Chondrocyte (in vitro differentiated cells): Measurements from ENCODE around the gene HECW1. TPM values are rescaled to one million over a fixed set of nuclear protein-coding genes. Genes with fewer than 3 reads are reported as not detected.
A peak's percentile ranks its signal among the peaks of the same experiment; 100 is the strongest.

Experiments used
- DNase-seq: peaks from one replicate; pipeline ENCODE4 v3.0.0; 2021; ENCODE audit warnings: mixed read lengths, low spot score
- H3K27ac Mint-ChIP-seq: one replicate; pipeline ENCODE4 v1.8.0; 2021; ENCODE audit warnings: mild to moderate bottlenecking, moderate library complexity, mixed read lengths; ENCODE audit not compliant: unreplicated experiment
- H3K27me3 Mint-ChIP-seq: 2 replicates; pipeline ENCODE4 v1.8.0; 2021; ENCODE audit warnings: low read depth, mixed read lengths
- H3K36me3 Mint-ChIP-seq: 2 replicates; pipeline ENCODE4 v1.8.0; 2021; ENCODE audit warnings: low read depth, mixed read lengths
- H3K4me1 Mint-ChIP-seq: 2 replicates; pipeline ENCODE4 v1.8.0; 2021; ENCODE audit warnings: low read depth, mild to moderate bottlenecking, mixed read lengths
- H3K4me3 Mint-ChIP-seq: one replicate; pipeline ENCODE4 v1.8.0; 2021; ENCODE audit warnings: mild to moderate bottlenecking, moderate library complexity, mixed read lengths; ENCODE audit not compliant: unreplicated experiment
- H3K9me3 Mint-ChIP-seq: 2 replicates; pipeline ENCODE4 v1.8.0; 2021; ENCODE audit warnings: low read depth, mixed read lengths
- CTCF ChIP-seq: fragments of 200-600 bp; sonication (generic); IDR thresholded peaks from 2 replicates; pipeline ENCODE4 v1.5.0; 2021; ENCODE audit warnings: antibody characterized with exemption, mild to moderate bottlenecking, moderate library complexity
- total RNA-seq: library from RNA; stranded (reverse); gene quantifications from 3 replicates; pipeline ENCODE4 v1.2.1, GENCODE V29; 2021

Gene HECW1
- total RNA-seq, 1 donor from 2014 or later, result 1.9 TPM

GRCh38 chr7:43077285-43077684, 35.2 kb upstream of the HECW1 start:
- Mint-ChIP-seq H3K4me1 (peaks cover 6% of the 10 kb centered on the region), H3K36me3 (no peaks in the 10 kb centered on the region), H3K27me3 (peaks cover 15% of the 10 kb centered on the region), H3K9me3 (no peaks in the 10 kb centered on the region), H3K27ac (no peak overlapping the region), H3K4me3 (no peak overlapping the region)
- DNase-seq, result no peak
- TF ChIP-seq CTCF, result no peak

GRCh38 chr7:43077732-43078391, 34.6 kb upstream of the HECW1 start:
- Mint-ChIP-seq H3K27ac (no peak overlapping the region), H3K4me1 (peaks cover 6% of the 10 kb centered on the region), H3K27me3 (peaks cover 18% of the 10 kb centered on the region), H3K36me3 (no peaks in the 10 kb centered on the region), H3K9me3 (no peaks in the 10 kb centered on the region), H3K4me3 (no peak overlapping the region)
- no peak for TF ChIP-seq CTCF
- no peak for DNase-seq

DNA sequence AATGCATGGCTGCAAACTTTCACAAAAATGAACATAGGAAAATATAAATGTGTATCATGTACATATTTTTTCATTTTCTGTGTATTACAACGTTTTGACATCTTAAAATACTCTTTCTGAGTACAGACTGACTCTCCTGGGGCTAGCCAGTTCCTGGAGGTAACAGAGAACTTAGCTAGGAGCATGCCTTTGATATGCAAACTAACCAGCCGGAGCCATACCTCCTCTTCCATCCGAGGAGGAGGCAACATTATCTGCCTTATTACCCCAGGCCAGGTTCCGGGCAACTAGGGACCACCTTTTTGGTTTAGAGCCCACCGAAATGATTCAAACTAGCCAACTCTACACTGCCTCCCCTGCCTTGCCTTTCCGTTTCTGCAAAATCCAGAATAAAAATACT, 33.7 kb upstream of the HECW1 start:
- Mint-ChIP-seq H3K9me3 (no peaks in the 10 kb centered on the region), H3K4me3 (no peak overlapping the region), H3K27ac (no peak overlapping the region), H3K4me1 (peaks cover 9% of the 10 kb centered on the region), H3K36me3 (no peaks in the 10 kb centered on the region), H3K27me3 (peaks cover 18% of the 10 kb centered on the region)
- no peak for TF ChIP-seq CTCF
- DNase-seq, result no peak

GRCh38 chr7:43081603-43082002, 30.8 kb upstream of the HECW1 start:
- Mint-ChIP-seq H3K27me3 (peaks cover 30% of the 10 kb centered on the region), H3K4me1 (peaks cover 9% of the 10 kb centered on the region), H3K27ac (no peak overlapping the region), H3K4me3 (no peak overlapping the region), H3K9me3 (no peaks in the 10 kb centered on the region), H3K36me3 (no peaks in the 10 kb centered on the region)
- no peak for TF ChIP-seq CTCF
- DNase-seq, result no peak

GRCh38 chr7:43083106-43083505, 29.3 kb upstream of the HECW1 start:
- TF ChIP-seq CTCF, result no peak
- peaks cover 35% of the 10 kb centered on the region for H3K27me3 Mint-ChIP-seq
- no peak for DNase-seq
- H3K4me3 Mint-ChIP-seq, result no peak overlapping the region
- H3K27ac Mint-ChIP-seq, result peak overlapping the region; percentile 73
- no peaks in the 10 kb centered on the region for H3K36me3 Mint-ChIP-seq
- peaks cover 4% of the 10 kb centered on the region for H3K9me3 Mint-ChIP-seq
- peaks cover 9% of the 10 kb centered on the region for H3K4me1 Mint-ChIP-seq
